Measurements from ENCODE around the gene CCDC78. TPM values are rescaled to one million over a fixed set of nuclear protein-coding genes. Genes with fewer than 3 reads are reported as not detected.

Gene CCDC78
- total and polyA plus RNA-seq, 2 of the 13 experiments (the other 11 are each of a cell fraction or from before 2014, with no cell fraction given), result 0.53 to 1.5 TPM

GRCh38 chr16:695355-696089 lies 30.7 kb downstream of the CCDC78 start (continued):
- TF ChIP-seq MTF2 (CRISPR knock-in tag; IDR thresholded peaks at IDR 0.05; ENCODE audit: borderline replicate concordance) (peak; percentile 94; the same call in 1 of the 2 replicates), TCF7L2 (IDR thresholded peaks at IDR 0.05; ENCODE audit: low read depth, low read length) (no peak), NPAS2 (CRISPR knock-in tag; IDR thresholded peaks at IDR 0.05; ENCODE audit: borderline replicate concordance) (no peak), ATRX (CRISPR knock-in tag; IDR thresholded peaks at IDR 0.05; ENCODE audit: borderline replicate concordance) (no peak), ZNF362 (CRISPR knock-in tag; IDR thresholded peaks at IDR 0.05; ENCODE audit: borderline replicate concordance) (no peak), MTA1 (CRISPR knock-in tag; IDR thresholded peaks at IDR 0.05; ENCODE audit: borderline replicate concordance) (peak; percentile 32; the same call in 1 of the 2 replicates), RAD51 (IDR thresholded peaks at IDR 0.05; ENCODE audit: borderline replicate concordance) (no peak), ZNF597 (CRISPR knock-in tag; IDR thresholded peaks at IDR 0.05) (no peak), ZHX2 (IDR thresholded peaks at IDR 0.05; ENCODE audit: low read depth) (peak; percentile 51; the same call in 1 of the 2 replicates), ZHX2 (CRISPR knock-in tag; IDR thresholded peaks at IDR 0.05; ENCODE audit: borderline replicate concordance) (no peak), HMGA1 (CRISPR knock-in tag; conservative IDR thresholded peaks at IDR 0.05) (no peak), NR1H2 (CRISPR knock-in tag; IDR thresholded peaks at IDR 0.05; ENCODE audit: borderline replicate concordance, low read depth) (no peak), ZNF816 (CRISPR knock-in tag; IDR thresholded peaks at IDR 0.05; ENCODE audit: borderline replicate concordance) (no peak), ZNF550 (CRISPR knock-in tag; IDR thresholded peaks at IDR 0.05; ENCODE audit: borderline replicate concordance) (no peak), ZSCAN31 (CRISPR knock-in tag; IDR thresholded peaks at IDR 0.05; ENCODE audit: low read depth) (0 out of 2 replicates have a peak, but pooled peaks have one; percentile 36), ZBTB25 (CRISPR knock-in tag; IDR thresholded peaks at IDR 0.05) (0 out of 2 replicates have a peak, but pooled peaks have one; percentile 24), ZNF792 (CRISPR knock-in tag; IDR thresholded peaks at IDR 0.05) (no peak), ZNF775 (CRISPR knock-in tag; IDR thresholded peaks at IDR 0.05; ENCODE audit: borderline replicate concordance) (no peak), ZNF724P (CRISPR knock-in tag; IDR thresholded peaks at IDR 0.05; ENCODE audit: borderline replicate concordance) (peak; percentile 86), ZNF451 (CRISPR knock-in tag; IDR thresholded peaks at IDR 0.05) (peak; percentile 74), KDM3A (CRISPR knock-in tag; IDR thresholded peaks at IDR 0.05; ENCODE audit: low read depth) (peak; percentile 75; the same call in 1 of the 2 replicates)
